HepG2 (cell line): ENCODE data around the gene AQP10. TPM values are rescaled to one million over a fixed set of nuclear protein-coding genes. Genes with fewer than 3 reads are reported as not detected.

Experiments
- CCAR2 ChIP-seq: fragments of 200-400 bp; formaldehyde crosslinking; optimal IDR thresholded peaks from 2 replicates; pipeline ENCODE3; 2018; ENCODE audit warnings: low read depth, mild to moderate bottlenecking, low read length, moderate library complexity
- RXRB ChIP-seq: IDR thresholded peaks from 2 replicates; pipeline ENCODE4 v1.6.1; 2016; ENCODE audit warnings: borderline replicate concordance, missing genetic modification reagents, missing compliant biosample characterization
- YEATS2 ChIP-seq: sonication (generic); formaldehyde crosslinking; IDR thresholded peaks from 2 replicates; pipeline ENCODE4 v1.4.0; 2020; ENCODE audit warnings: missing genetic modification reagents, borderline replicate concordance
- ZNF776 ChIP-seq: sonication (generic); formaldehyde crosslinking; IDR thresholded peaks from 2 replicates; pipeline ENCODE4 v1.4.0; 2020; ENCODE audit warnings: mild to moderate bottlenecking, missing genetic modification reagents
- ZNF777 ChIP-seq: sonication (generic); formaldehyde crosslinking; IDR thresholded peaks from 2 replicates; pipeline ENCODE4 v1.4.0; 2020; ENCODE audit warnings: missing genetic modification reagents
- polyA plus RNA-seq, 8 experiments: library from polyadenylated mRNA; depleted of rRNA in 3 of 8; stranded (reverse) in 7 of 8; unstranded in 1 of 8; fragments of >200 nt; fragmentation: Illumina TruSeq in 4 of 8; extraction: Trizol in 4 of 8; gene quantifications; 2 replicates each; pipeline versions ENCODE4 v1.2.1 to v1.2.3, GENCODE V29; 2011 to 2016; ENCODE audit warnings: low read depth in 4 of 8, missing spikeins in 1 of 8, mixed read lengths in 1 of 8; ENCODE audit not compliant: insufficient read depth in 1 of 8
- total RNA-seq, 5 experiments: library from RNA; depleted of rRNA; stranded (reverse); fragments of >200 nt; fragmentation: Illumina TruSeq; extraction: Trizol; gene quantifications; 2 replicates each; pipeline ENCODE4 v1.2.3, GENCODE V29; 2016; ENCODE audit warnings: low read depth in 1 of 5
- TF ChIP-seq, protein P1 (sequence below): IDR thresholded peaks from 2 replicates; pipeline ENCODE4 v1.6.1; 2016; ENCODE audit warnings: mild to moderate bottlenecking
- TF ChIP-seq, protein P2 (sequence below): sonication (generic); formaldehyde crosslinking; IDR thresholded peaks from 2 replicates; pipeline ENCODE4 v1.4.0; 2020; ENCODE audit warnings: mild to moderate bottlenecking, missing genetic modification reagents, borderline replicate concordance
- TF ChIP-seq, protein P3 (sequence below): sonication (generic); formaldehyde crosslinking; IDR thresholded peaks from 2 replicates; pipeline ENCODE4 v1.4.0; 2020; ENCODE audit warnings: missing genetic modification reagents
- TF ChIP-seq, protein P4 (sequence below): sonication (generic); formaldehyde crosslinking; IDR thresholded peaks from 2 replicates; pipeline ENCODE4 v1.4.0; 2020; ENCODE audit warnings: mild to moderate bottlenecking, missing genetic modification reagents
- TF ChIP-seq, protein P5 (sequence below): conservative IDR thresholded peaks from 2 replicates; pipeline ENCODE4 v1.6.1; 2018; ENCODE audit warnings: missing genetic modification reagents
- TF ChIP-seq, protein P6 (sequence below): sonication (generic); formaldehyde crosslinking; IDR thresholded peaks from 2 replicates; pipeline ENCODE4 v1.9.0; 2022; ENCODE audit warnings: missing genetic modification reagents, mild to moderate bottlenecking, borderline replicate concordance
- TF ChIP-seq, protein P7 (sequence below): sonication (generic); formaldehyde crosslinking; IDR thresholded peaks from 2 replicates; pipeline ENCODE4 v1.4.0; 2020; ENCODE audit warnings: mild to moderate bottlenecking, missing genetic modification reagents

AQP10 gene
- total and polyA plus RNA-seq, 2 of the 13 experiments (the other 11 are each of a cell fraction or from before 2014, with no cell fraction given), result 0.30 TPM; not detected in 1

DNA sequence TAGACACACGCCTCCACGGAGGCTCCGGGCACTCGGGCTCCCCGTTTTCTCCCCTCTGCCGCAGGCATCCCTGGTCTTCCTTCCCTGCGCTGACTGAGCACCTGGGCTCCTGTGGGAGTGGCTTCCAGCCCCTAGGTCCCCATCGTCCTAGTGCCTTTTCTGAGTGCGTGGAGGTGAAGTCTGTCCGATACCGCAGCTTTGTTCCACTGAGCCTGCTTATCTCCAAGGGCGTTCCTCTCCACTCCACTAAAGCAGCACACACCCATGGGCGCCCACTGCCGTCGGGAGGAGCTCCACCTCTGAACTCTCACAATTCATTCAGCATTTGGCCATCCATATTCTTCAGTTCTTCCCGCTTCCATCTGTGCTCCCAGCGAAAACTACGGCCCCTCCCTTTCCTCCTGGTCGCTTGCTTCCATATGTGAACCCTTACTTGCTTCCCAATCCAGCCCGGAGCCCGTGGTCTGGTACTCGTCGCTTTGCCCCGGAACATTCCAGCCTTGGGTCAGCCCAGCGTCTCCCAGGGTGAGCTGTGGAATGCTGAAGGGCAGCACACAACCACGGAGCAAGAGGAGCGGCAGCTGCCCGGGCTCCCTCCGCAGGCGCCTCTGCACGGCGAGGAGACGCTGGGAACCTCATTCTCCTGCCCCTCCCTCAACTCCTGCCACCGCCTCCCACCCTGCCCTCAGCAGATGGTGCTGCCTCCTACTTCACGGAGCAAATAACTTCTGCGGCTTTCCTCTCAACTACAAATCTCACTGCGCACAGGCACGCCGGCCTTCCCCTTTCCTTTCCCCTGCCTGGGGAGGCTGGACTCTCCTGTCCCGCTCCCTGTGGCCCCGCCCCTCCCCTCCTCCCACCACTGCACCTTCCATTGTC is 31.9 kb downstream of the AQP10 start (continued):
- TF ChIP-seq, protein P1, sequence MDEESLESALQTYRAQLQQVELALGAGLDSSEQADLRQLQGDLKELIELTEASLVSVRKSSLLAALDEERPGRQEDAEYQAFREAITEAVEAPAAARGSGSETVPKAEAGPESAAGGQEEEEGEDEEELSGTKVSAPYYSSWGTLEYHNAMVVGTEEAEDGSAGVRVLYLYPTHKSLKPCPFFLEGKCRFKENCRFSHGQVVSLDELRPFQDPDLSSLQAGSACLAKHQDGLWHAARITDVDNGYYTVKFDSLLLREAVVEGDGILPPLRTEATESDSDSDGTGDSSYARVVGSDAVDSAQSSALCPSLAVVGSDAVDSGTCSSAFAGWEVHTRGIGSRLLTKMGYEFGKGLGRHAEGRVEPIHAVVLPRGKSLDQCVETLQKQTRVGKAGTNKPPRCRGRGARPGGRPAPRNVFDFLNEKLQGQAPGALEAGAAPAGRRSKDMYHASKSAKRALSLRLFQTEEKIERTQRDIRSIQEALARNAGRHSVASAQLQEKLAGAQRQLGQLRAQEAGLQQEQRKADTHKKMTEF (CRISPR knock-in tag), result no peak; the same call in 1 of the 2 replicates
- TF ChIP-seq, protein P2, sequence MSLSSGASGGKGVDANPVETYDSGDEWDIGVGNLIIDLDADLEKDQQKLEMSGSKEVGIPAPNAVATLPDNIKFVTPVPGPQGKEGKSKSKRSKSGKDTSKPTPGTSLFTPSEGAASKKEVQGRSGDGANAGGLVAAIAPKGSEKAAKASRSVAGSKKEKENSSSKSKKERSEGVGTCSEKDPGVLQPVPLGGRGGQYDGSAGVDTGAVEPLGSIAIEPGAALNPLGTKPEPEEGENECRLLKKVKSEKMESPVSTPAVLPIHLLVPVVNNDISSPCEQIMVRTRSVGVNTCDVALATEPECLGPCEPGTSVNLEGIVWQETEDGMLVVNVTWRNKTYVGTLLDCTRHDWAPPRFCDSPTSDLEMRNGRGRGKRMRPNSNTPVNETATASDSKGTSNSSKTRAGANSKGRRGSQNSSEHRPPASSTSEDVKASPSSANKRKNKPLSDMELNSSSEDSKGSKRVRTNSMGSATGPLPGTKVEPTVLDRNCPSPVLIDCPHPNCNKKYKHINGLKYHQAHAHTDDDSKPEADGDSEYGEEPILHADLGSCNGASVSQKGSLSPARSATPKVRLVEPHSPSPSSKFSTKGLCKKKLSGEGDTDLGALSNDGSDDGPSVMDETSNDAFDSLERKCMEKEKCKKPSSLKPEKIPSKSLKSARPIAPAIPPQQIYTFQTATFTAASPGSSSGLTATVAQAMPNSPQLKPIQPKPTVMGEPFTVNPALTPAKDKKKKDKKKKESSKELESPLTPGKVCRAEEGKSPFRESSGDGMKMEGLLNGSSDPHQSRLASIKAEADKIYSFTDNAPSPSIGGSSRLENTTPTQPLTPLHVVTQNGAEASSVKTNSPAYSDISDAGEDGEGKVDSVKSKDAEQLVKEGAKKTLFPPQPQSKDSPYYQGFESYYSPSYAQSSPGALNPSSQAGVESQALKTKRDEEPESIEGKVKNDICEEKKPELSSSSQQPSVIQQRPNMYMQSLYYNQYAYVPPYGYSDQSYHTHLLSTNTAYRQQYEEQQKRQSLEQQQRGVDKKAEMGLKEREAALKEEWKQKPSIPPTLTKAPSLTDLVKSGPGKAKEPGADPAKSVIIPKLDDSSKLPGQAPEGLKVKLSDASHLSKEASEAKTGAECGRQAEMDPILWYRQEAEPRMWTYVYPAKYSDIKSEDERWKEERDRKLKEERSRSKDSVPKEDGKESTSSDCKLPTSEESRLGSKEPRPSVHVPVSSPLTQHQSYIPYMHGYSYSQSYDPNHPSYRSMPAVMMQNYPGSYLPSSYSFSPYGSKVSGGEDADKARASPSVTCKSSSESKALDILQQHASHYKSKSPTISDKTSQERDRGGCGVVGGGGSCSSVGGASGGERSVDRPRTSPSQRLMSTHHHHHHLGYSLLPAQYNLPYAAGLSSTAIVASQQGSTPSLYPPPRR (CRISPR knock-in tag), result 0 out of 2 replicates have a peak, but pooled peaks have one; percentile 32
- TF ChIP-seq CCAR2 (no peak), ZNF777 (0 out of 2 replicates have a peak, but pooled peaks have one; percentile 33), ZNF776 (0 out of 2 replicates have a peak, but pooled peaks have one; percentile 39), YEATS2 (CRISPR knock-in tag) (no peak), RXRB (CRISPR knock-in tag) (0 out of 2 replicates have a peak, but pooled peaks have one; percentile 7)
- TF ChIP-seq, protein P3, sequence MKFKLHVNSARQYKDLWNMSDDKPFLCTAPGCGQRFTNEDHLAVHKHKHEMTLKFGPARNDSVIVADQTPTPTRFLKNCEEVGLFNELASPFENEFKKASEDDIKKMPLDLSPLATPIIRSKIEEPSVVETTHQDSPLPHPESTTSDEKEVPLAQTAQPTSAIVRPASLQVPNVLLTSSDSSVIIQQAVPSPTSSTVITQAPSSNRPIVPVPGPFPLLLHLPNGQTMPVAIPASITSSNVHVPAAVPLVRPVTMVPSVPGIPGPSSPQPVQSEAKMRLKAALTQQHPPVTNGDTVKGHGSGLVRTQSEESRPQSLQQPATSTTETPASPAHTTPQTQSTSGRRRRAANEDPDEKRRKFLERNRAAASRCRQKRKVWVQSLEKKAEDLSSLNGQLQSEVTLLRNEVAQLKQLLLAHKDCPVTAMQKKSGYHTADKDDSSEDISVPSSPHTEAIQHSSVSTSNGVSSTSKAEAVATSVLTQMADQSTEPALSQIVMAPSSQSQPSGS (CRISPR knock-in tag), result 0 out of 2 replicates have a peak, but pooled peaks have one; percentile 21
- TF ChIP-seq, protein P4, sequence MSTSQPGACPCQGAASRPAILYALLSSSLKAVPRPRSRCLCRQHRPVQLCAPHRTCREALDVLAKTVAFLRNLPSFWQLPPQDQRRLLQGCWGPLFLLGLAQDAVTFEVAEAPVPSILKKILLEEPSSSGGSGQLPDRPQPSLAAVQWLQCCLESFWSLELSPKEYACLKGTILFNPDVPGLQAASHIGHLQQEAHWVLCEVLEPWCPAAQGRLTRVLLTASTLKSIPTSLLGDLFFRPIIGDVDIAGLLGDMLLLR (CRISPR knock-in tag), result no peak
- TF ChIP-seq, protein P5, sequence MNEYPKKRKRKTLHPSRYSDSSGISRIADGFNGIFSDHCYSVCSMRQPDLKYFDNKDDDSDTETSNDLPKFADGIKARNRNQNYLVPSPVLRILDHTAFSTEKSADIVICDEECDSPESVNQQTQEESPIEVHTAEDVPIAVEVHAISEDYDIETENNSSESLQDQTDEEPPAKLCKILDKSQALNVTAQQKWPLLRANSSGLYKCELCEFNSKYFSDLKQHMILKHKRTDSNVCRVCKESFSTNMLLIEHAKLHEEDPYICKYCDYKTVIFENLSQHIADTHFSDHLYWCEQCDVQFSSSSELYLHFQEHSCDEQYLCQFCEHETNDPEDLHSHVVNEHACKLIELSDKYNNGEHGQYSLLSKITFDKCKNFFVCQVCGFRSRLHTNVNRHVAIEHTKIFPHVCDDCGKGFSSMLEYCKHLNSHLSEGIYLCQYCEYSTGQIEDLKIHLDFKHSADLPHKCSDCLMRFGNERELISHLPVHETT (CRISPR knock-in tag), result 0 out of 2 replicates have a peak, but pooled peaks have one; percentile 35
- TF ChIP-seq, protein P6, sequence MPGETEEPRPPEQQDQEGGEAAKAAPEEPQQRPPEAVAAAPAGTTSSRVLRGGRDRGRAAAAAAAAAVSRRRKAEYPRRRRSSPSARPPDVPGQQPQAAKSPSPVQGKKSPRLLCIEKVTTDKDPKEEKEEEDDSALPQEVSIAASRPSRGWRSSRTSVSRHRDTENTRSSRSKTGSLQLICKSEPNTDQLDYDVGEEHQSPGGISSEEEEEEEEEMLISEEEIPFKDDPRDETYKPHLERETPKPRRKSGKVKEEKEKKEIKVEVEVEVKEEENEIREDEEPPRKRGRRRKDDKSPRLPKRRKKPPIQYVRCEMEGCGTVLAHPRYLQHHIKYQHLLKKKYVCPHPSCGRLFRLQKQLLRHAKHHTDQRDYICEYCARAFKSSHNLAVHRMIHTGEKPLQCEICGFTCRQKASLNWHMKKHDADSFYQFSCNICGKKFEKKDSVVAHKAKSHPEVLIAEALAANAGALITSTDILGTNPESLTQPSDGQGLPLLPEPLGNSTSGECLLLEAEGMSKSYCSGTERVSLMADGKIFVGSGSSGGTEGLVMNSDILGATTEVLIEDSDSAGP (CRISPR knock-in tag), result peak; percentile 26; the same call in 1 of the 2 replicates
- TF ChIP-seq, protein P7, sequence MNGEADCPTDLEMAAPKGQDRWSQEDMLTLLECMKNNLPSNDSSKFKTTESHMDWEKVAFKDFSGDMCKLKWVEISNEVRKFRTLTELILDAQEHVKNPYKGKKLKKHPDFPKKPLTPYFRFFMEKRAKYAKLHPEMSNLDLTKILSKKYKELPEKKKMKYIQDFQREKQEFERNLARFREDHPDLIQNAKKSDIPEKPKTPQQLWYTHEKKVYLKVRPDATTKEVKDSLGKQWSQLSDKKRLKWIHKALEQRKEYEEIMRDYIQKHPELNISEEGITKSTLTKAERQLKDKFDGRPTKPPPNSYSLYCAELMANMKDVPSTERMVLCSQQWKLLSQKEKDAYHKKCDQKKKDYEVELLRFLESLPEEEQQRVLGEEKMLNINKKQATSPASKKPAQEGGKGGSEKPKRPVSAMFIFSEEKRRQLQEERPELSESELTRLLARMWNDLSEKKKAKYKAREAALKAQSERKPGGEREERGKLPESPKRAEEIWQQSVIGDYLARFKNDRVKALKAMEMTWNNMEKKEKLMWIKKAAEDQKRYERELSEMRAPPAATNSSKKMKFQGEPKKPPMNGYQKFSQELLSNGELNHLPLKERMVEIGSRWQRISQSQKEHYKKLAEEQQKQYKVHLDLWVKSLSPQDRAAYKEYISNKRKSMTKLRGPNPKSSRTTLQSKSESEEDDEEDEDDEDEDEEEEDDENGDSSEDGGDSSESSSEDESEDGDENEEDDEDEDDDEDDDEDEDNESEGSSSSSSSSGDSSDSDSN (CRISPR knock-in tag), result 0 out of 2 replicates have a peak, but pooled peaks have one; percentile 24
